ENCODE results near the gene CDK15.

CDK15 gene

DNA sequence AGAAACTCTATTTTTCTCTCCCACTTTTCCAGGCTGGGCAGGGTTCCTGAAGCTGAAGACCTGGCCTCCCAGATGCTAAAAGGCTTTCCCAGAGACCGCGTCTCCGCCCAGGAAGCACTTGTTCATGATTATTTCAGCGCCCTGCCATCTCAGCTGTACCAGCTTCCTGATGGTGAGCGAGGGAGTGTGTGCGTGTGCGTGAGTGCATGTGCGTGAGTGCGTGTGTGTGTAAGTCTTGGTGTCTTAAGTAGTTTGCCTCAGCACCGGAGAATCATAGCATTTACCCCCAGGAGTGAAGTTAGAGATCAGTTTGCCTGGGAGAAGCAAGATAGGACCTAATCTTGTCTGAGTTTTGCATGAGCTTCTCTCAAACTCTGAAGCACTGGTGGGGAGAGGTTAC, 73.7 kb downstream of the CDK15 start:
- DNase-seq: no peak

DNA sequence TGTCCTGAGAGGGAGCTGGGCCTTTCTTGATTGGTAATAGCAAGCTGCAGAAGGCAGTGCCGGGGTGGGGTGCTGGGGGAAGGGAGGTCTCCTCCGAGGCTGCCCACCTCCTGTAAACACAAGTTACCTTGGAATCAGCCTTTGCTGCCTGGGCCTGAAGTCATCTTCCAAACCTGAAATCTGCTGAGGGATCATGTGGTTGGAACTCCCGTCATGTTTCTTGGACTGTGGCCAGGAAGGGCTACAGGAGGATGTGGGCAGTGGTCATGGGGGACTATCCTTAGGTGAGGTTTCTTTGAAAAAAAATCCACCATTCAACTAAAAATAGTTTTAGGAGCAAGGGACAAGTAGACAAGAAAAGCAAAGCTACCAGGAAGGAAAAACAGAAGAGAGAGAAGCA, 74.2 kb downstream of the CDK15 start:
- DNase-seq: no peak

DNA sequence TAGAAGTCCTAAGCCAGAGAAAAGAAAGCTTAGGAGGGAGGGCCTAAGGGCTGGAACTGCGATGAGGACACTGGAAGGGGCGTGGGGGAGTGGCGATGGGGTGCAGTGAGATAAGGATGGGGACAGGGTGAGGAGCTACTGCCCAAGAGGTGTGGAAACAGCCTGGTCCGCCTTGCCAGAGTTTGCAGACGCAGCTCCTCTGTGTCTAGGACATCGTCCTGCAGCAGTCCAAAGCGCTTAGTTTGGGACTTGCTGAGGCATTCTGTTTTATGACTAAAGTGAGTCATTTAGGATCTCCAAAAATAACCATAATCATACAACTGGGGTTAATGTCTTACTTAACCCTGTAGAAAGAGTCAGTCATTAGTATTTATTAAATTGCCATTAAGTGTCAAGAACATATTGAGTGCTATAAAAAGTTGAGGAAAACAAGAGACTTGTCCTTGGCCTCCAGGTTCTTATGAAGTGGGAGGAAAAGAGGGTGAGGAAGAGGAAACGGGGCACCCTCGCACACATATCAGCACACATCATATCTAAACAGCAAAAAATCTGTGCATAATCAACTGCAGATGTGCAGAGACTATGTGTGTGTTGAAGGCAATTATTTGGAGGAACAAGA, 74.8 kb downstream of the CDK15 start:
- no peak for DNase-seq

DNA sequence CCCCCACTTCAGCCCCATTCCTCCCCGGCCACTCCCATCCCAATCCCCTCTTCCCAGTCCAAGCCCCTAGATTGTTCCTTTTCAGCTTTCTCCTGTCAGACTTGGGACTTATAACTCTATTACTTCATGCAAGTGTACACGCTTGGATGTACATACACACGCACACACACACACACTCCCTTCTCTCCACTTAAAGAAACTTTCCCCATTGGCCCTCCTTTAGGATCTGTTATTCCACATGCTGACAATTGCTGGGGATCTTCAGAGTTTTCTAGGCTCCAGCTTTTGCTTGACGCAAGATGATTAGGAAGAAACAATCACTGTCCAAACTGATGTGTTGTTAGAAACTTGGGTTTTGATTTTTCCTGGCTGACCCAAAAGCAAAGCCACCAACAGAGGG, 75.4 kb downstream of the CDK15 start:
- no peak for DNase-seq

DNA sequence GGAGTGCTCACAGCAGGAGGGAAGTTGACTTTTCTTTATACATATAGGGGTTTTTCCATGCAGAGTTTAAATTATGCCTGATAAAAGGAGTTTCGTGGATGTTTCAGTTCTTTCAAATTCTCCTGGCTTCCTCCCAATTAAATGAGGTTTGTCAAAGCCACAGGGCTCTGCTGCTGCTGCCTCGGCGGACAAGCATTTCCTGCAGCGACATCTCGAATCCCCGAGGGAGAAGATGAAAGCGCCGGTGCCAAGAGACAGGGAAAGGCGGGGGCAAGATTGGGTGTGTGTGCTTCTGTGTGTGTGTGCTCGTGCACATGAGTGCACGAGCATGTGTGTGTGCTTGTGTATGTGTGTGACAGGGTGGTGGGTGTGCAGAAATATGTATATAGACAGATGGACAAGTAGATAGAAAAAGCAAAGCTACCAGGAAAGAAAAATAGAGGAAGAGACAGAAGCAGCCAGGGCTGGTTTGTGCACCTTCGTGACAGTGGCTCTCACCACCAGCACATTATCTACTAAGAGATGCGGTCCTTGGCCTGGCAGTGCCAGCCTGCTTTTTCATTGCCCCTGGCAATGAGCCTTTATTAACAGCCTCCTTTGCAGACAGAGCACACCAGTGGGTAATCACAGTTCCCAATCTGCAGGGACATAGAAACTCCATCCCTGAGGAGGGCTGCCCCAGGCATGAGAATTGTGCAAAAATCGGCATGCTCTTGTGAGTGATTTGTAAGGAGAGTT, 76.2 kb downstream of the CDK15 start:
- no peak for DNase-seq

DNA sequence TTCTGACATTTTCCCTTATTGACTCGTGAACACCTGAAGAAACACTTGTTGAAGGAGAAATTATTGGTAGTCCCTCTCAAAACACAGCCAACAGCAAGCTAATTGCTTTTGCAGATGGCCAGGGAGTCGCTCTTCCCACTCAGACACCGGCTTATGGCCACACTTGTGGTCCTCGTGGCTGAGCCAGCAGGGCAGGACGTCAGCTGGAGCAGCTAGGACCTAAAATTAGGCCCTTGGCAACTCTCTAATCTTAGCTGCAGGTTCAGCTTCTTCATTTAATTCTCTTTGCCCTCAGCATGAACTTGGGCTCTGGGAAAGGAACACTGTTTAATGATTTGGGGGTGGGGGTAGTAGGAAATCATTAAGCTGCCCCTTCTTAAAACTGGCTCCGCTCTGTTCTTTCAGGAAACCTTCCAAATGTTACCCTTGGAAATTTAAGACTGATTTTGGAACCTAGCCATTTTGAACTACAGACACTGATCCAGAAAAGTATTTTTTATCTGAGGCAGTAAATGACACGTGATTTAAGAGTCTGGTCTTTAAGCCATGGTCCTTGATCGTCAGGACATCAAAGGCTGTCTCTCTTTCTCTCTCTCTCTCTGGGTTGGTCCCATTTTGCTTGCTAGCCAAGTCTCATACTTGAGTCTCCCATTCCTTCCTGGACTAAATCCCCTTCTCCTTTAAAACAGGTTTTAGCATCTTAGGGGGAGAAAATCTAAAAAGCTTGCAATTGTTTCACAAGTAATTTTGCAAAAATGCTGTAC, 77.5 kb downstream of the CDK15 start:
- DNase-seq: no peak

DNA sequence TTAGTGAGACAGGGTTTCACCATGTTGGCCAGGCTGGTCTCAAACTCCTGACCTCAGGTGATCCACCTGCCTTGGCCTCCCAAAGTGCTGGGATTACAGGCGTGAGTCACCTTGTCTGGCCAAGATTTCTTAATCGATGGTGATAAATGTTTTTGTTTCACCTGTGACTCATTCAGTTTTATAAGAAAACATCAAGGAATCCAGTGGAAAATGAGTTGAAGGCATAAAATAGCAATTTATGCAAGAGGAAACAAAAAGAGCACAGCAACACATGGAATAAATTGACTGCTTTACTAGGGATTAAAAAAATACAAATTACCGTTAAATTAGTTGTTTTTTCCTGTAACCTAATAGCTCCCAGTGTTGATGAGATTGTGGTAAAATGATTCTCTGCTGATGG, 80.2 kb downstream of the CDK15 start:
- no peak for DNase-seq

DNA sequence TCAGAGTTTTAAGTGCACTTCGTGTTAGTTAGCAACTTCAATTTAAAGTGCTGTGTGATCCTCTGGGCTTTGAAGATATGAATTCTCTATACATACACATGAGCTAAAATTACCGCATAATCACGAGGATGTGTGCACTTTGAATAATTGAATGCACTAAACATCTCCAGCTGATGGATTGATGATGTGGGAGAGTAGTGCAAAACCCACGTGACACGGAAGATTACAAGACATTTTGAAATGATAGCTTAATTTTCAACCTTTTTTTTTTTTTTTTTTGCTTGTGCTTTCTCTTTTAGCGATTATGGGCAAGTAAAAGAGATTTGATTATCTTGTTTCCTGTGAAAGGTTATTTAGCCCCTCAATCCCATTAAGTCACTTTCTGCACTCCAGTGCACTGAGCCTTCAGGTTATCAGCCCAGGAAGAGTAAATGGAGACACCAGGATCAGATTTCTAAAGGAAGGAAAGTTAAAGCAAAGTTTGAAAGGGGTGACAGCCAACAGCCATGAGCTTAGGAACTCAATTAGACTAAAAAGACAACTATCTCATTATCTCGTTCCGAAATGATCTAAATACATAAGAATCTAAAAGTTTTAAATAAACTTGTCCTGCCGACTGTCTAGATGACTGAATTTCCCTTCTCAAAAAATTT, 81.6 kb downstream of the CDK15 start:
- no peak for DNase-seq

DNA sequence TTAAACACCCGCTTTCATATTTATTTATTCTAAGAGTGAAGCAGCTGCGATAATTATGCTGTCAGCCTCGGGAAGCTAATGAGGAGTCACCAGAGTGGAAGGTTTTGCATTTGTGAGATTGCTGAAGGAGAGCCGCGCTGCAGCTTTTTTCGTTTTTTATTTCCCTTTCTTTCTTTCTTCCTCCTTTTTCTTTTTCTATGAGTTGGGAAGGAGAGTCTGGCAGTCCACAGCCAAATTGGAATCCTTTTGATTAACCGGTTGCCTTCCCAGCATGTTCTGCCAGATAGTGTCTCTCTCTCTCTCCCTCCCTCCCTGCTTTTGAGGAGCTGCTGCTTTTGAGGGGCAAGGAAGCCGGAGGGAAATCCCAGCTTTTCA, 82.1 kb downstream of the CDK15 start:
- DNase-seq: no peak

DNA sequence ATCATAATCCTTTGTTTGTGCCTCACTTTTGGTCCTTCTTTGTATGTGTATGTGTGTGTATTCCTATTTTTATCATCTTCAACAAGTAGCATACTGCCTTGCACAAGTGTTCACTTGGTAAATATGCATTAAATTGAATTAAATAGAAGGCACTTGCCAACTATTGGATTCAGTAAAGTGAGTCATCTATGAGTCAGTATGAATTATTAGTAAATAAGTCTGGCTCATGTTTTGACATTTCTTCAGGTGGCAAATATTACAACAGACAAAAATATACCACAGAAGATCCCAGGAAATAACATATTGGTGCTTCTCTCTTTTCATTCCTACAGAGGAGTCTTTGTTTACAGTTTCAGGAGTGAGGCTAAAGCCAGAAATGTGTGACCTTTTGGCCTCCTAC, 84.1 kb downstream of the CDK15 start:
- no peak for DNase-seq

DNA sequence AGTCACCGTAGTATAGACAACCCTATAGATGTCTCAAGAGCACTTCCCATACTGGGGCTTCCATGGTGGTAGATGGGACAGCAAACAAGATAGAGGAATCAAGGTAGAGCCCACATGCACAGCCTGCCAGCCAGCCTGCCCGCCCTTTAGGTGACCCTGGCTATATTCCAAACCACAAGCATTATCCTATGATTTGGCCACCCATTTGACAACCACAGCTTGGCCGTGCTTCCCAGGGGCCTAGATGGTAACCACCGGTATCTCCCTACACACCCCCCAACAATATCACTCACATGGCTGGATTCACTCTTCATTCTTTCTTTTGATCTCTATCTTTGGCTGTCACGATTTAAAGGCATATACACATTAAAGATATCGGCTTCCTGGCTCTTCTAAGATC, 85.3 kb downstream of the CDK15 start:
- DNase-seq: no peak

DNA sequence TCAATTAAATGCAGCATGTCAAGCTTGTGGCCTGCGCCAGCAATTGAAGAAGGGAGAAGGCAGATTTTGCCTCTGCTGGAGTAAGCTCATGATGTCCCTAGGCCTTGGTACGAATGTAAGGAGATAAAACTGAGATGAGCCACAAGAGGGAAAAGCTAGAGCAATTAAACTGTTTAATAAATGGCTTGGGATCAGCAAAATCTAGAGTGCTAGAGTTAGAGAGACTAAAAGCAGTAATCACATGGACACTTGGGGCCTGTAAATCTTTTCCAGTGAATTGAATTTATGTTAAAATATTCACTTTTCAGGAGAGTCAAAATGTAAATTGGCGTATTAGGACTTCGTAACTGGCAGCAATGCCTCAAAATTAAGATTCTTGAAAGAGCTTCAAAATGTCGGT, 86.2 kb downstream of the CDK15 start:
- no peak for DNase-seq

DNA sequence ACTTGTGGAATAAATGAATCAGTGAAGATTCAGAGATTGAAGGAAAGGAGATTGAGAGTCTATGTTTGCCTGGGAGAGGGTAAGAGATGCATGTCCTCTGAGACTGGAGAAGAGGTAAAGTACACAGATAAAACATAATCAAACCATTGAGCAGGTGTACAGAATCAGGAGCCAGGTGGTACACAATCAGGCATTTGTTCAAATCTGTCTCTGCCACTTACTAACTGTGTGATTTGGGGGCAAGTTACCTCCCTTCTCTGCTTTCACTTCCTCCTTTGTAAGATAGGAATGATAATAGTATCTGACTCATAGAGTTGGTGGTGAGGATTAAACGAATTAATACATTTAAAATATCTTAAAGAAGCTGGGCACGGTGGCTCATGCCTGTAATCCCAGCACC, 94.0 kb downstream of the CDK15 start:
- no peak for DNase-seq

DNA sequence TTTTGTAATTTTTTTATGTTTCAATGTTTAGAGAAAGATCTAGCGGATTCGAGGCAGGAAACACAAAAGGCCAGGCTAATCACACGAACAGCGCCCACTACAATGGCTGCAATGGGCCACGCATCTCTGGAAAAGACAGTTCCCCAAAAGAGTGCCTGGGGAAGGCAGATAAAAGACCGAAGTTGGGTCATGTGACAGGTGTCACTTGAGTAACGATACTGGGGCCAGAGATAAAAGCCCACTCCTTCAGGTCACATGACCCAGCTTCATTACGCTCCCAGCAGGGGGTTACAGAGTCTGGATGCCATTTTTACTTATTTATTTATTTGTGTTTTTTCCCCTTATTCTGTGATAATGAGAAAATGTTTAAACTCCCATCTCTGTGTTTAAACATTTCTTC, 95.4 kb downstream of the CDK15 start:
- DNase-seq: no peak

DNA sequence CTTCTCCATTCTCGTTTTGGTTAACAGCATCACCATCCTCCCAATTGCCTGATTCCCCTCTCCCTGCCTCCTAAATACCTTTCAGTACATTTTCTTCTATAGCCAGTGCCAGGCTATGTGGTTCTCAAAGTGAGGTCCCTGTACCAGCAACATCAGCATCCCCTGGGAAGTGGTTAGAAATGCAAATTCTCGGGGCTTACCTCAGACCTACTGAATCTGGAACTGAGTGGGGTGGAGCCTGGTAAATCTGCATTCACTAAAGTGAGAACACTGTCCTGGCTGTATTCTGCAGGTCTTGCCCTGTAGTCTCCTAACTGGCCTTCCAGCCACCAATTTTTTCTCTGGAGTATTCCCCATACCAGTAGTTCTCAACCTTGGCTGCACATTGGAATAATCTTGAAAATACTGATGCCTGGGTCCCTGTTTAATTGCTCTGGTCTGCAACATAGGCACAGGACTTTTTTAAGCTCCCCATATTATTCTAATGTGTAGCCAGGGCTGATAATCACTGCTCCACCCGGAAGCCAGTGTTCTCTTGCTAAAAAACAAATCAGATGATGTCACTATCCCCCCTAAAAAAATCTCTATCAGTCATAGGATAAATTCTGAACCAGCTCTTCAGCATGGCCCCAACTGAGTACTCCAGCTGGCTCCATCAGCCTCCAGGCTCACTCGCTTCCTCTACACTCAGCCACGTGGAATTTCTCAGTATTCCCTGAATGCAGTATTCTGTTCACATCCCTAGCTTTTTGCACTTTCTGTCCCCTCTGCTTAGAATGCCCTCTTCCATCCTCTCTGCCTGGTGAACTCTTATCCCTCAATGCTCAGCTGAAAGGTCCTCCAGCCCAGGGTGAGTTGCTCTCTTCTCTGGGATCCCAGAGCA, 98.4 kb downstream of the CDK15 start:
- no peak for DNase-seq

DNA sequence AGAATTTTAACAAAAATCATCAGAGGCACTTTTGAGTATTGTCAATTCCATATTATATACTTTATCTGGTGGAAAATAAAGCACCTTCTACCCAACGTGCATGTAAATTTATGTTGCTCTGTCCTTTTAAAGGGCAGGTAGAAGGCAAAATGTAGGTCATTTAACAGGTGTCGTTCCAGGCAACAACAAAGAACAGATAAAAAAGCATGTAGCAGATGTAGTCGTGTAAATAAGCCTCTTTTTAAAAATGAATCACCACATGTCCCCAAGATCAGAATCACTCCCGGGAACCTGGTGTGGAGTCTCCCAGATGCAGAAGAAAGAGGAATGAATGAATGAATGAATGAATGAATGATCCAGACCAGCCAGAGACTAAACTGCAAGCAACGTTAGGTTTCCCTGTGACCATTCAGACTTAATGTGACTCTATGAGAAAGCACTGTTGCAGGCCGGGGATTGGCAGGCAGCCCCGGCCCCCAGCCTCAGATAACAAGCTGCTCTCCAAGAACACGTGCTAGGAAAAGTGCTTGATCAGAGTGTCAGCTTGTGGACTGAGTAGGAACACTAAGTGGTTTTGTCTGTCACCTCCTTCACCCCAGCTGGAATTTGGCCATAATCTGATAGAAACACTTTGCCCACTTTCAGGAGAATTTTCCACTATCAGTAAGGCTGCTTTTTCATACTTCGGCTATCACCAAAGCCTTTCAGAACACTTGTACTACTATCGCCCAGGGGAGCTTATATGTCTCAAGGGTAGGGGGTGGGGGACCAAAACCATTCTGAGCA, 100.6 kb downstream of the CDK15 start:
- DNase-seq: no peak

DNA sequence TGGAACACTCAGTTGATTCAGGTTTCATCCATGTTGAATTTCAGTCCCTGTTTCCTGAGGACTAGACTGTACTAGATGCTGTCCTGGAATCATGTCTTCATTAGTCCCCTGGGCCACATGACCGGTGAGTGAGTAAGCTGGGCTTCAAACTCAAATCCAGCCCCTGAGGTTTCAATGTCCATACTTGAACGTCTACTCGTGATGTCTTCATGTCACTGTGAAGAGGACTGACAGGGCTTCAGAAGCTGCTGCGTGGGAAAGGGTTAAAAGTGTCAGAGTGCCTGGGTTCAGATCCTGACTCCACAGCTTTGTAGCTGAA, 101.2 kb downstream of the CDK15 start:
- DNase-seq: no peak

DNA sequence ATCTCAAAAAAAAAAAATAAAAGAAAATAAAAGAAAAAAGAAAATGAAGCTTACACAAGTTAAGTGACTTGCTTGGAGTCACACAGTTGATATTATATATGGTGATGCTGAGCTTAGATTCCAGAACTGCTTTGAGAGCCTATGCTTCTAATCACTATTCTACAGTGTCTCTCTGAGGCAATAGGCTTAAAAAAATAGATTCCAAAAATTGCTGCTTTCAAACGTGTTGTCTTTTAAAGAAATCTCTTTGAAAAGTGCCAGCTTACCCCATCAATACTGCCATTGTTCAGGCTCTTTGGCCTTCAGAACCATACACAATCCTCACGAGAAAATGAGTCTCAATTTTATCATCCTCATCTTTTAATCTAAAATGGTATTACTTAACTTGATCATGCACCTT, 102.6 kb downstream of the CDK15 start:
- no peak for DNase-seq

DNA sequence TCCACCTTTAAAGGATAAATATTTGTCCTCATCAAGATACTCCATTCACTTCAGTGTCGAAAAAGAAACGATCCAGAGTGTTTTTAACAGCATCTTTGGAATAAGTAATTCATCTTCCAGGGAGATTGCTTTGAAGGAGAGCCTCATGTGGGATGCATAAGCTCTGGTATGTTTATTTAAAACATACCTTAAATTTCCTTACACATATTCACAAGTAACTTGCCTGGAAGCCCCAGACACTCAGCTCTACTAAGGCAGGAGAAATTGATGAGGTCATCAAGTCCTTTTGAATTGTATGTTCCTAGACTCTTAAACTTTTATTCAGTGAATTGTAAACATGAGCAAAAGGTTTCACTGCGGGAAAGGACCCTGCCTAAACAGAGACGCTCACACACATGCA, 103.0 kb downstream of the CDK15 start:
- no peak for DNase-seq

DNA sequence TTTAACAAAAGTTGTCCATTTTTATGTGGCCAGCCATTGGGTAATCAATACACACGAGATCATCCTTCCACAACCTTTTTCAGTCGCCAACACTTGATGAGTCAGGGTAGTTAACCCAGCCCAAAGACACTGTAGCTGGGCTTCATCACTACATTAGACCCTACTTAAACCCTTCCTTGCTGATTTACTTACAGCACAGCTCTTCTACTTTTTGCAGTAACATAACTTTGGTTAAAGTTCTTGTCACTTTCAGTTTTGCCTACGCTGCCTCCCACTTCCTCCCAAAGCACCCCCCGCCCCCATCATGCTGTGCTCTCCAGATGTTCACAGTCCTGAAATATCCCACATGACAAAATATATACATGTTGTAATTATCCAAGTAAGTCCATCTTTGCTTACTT, 103.6 kb downstream of the CDK15 start:
- no peak for DNase-seq

DNA sequence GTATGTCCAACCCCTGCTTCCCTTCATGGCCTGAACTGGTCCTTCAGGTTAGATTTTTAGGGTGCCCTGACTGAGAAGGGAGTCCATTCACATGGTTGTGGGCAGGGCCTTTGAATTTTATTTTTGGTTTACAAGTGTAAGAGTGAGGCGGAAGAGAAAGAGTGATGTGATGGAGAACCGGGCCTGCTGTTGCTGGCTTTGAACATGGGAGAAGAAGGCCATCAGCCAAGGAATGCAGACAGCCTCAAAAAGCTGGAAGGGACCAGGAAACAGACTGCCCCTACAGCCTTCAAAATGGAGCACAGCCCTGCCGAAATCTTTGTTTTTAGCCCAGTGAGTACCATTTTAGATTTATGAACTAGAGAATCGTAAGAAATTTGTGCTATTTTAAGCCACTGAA, 105.0 kb downstream of the CDK15 start:
- no peak for DNase-seq

DNA sequence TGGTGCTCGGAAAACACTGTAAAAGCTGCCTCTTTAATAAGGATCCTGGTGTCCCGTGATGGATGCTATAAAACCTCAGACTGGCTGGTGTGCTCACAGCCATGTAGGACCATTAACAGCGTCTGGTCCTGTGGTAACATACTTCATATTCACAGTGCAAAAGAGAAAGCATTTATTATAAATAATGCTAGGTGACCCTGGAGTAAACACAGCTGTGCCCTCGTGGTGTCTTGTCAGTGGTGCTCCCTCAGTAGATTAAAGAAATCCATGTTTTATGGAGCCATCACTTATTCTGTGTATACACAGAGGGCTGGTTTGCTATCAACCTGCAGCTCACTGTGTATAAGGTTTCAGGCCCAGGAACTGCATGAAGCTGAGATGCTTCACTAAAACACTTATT, 106.9 kb downstream of the CDK15 start:
- DNase-seq: no peak
